A172 (cell line): ENCODE data around the gene FGF5. TPM values are rescaled to one million over a fixed set of nuclear protein-coding genes. Genes with fewer than 3 reads are reported as not detected.
"Not testable (repeated sequence)": the region's sequence is repeated elsewhere in the genome, so short reads cannot be mapped to it uniquely, and the experiment has no call there.

Source experiments
- DNase-seq: peaks from one replicate; pipeline ENCODE4 v3.0.0-alpha.2; 2015; ENCODE audit warnings: low spot score
- total RNA-seq: library from RNA; depleted of rRNA; stranded (reverse); fragments of >200 nt; shearing (Covaris generic); gene quantifications from 2 replicates; pipeline ENCODE4 v1.2.3, GENCODE V29; 2014; rRNA removed

The FGF5 gene, protein sequence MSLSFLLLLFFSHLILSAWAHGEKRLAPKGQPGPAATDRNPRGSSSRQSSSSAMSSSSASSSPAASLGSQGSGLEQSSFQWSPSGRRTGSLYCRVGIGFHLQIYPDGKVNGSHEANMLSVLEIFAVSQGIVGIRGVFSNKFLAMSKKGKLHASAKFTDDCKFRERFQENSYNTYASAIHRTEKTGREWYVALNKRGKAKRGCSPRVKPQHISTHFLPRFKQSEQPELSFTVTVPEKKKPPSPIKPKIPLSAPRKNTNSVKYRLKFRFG
- 0.91 and 1.5 TPM in 2 replicates for total RNA-seq

DNA sequence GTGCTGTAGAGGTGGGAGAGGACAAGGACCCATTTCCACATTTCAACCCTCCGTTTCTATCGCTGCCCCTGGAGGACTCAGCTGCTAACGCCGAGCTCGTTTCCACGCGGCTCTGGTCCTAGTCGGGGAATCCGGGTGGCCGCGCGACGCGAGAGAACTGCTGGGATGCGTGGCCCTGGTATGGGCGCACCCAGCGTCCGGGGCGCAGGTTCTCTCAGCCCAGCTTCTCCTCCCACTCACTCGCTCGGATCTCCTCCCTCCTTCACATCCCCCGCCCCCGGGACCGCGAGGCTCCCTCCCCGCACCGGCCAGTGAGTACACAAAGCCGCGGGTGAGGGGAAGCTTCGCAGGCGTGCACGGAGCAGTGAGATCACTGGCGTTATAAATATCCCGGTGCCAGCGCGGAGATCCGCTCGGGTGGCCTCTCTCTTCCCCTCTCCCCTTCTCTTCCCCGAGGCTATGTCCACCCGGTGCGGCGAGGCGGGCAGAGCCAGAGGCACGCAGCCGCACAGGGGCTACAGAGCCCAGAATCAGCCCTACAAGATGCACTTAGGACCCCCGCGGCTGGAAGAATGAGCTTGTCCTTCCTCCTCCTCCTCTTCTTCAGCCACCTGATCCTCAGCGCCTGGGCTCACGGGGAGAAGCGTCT is at the start of gene FGF5:
TSS of gene FGF5 (plus strand) at position 412 of the 649 bp plus-strand sequence. CDS start at position 573, 161 bp downstream.
- peak; percentile 59 for DNase-seq

- DNase-seq: no peak
These were observed 47.0 kb upstream of the FGF5 start for GRCh38 chr4:80219301-80220025.

GRCh38 chr4:80220711-80221110 is 45.8 kb upstream of the FGF5 start:
- no peak for DNase-seq

GRCh38 chr4:80221161-80221560 is 45.3 kb upstream of the FGF5 start:
- no peak for DNase-seq

DNA sequence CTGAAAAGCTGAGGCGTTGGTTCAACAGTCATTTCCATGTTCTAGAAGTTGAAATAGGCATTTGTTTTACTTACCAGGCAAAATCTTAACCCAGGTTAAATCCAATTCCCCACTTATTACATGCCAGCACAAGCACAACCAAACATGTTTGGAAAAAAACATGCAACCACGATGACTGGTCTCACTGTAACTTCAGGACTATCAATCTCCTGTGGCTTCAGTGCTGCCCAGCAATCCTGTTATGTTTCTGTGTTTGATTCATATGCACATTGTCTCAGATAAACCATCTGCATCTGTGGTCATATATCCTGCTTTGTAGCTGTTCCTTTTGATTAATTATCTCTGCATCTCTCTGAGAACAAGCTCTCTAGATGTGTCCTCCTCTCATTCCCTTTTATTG is 40.9 kb upstream of the FGF5 start:
- DNase-seq: no peak

GRCh38 chr4:80226094-80226493 is 40.4 kb upstream of the FGF5 start:
- no peak for DNase-seq

DNA sequence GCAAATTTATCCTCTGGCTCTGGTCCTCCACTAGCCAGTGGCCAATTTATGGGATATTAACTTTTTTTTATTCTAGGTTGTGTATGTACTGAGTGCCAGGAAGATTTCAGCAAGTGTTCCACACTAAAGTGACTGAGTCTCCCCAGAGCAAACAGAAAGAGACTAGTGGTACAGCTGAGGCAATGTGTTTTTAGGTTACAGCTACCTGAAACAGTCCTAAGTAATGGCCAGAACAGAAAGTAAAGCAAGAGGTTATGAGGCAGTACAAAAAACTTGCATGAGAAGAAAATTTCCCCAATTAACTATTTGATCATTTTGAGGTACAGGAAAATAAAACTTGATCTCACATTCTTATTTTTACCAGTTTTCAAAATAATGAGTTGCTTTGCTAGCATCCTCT is 38.0 kb upstream of the FGF5 start:
- DNase-seq: no peak

- DNase-seq: no peak
These were observed 37.3 kb upstream of the FGF5 start for GRCh38 chr4:80229128-80229527.

DNA sequence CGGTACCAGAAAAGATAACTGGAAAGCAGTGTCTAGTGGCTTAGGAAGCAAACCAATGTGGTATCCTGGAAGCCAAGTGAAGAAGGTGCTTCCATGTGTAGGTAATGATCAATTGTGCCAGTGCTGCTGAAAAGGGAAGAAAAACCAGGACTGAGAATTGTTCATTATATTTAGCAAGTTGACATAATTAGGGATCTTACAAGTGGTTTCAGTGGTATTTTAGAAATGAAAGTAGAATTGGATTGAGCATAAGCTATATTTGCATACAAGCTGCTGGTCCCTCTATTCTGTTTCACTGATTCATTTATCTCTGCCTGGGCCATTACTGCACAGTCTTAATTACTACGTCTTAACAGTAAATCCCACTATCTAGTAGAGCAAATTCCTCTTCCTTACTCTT is 36.9 kb upstream of the FGF5 start:
- no peak for DNase-seq

DNA sequence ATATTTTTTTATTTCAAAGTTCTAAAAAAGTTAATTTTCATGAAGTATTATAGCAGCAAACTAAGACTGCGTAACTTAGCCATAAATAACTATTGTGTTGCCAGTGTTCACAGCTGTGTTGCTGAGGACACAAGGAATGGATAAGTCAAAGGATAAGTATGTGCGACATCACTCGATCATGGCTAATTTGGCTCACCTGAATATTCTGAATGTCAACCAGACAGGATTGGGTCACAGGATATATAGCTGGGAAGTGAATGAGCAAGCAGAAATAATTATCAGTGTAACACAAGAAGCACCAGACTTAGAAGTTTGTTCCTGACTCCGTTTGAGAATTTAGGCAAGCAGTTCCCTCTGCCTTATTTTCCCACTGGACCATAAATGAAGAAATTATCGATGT is 35.3 kb upstream of the FGF5 start:
- no peak for DNase-seq

GRCh38 chr4:80232707-80233370 is 33.6 kb upstream of the FGF5 start:
- DNase-seq: no peak

- no peak for DNase-seq
These were observed 33.1 kb upstream of the FGF5 start for GRCh38 chr4:80233390-80233789.

DNA sequence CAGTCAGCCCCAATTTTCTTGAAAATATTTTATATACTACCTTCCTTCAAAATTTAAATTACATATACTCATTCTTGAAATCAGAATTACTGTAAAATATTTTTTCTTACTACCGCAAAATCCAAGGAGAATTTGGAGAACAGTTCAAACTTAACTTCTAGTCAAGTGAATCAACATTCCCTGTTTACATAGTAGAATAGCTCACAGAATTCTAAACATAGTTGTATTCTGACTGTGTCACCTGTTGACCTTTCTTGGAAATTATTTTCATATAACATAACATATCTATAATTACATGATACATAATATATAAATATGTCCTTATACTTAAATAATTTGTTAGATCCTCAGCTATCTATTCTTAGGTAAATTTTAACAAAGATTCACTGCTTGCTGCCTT is 31.0 kb upstream of the FGF5 start:
- DNase-seq: no peak

- DNase-seq: peak; percentile 75
These were observed 28.5 kb upstream of the FGF5 start for GRCh38 chr4:80237992-80238391.

GRCh38 chr4:80239480-80240150 is 26.8 kb upstream of the FGF5 start:
- DNase-seq: no peak

DNA sequence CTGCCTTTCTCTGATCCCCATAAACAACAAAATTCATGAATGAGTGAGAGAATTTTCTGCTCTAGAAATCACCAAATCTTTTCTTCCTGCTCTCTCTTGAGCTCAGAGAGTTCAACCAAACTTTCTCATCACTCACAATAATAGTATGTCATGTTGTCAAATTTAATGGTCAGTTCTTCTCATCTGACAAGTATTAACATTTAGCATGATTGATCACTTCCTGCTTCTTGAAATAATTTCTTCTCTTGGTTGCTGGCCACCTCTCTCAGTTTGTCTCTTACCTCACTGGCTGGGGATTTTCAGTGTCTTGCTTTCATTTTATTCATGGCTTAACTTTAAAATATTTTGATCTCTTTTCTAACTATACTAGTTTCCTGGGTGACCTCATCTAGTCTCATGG is 25.5 kb upstream of the FGF5 start:
- peak; percentile 33 for DNase-seq

GRCh38 chr4:80243274-80244018 is 23.0 kb upstream of the FGF5 start:
- no peak for DNase-seq

GRCh38 chr4:80247484-80247883 is 19.0 kb upstream of the FGF5 start:
- not testable (repeated sequence) for DNase-seq

- DNase-seq: no peak
These were observed 17.3 kb upstream of the FGF5 start for GRCh38 chr4:80249144-80249543.

GRCh38 chr4:80252427-80252826 is 14.0 kb upstream of the FGF5 start:
- DNase-seq: no peak

DNA sequence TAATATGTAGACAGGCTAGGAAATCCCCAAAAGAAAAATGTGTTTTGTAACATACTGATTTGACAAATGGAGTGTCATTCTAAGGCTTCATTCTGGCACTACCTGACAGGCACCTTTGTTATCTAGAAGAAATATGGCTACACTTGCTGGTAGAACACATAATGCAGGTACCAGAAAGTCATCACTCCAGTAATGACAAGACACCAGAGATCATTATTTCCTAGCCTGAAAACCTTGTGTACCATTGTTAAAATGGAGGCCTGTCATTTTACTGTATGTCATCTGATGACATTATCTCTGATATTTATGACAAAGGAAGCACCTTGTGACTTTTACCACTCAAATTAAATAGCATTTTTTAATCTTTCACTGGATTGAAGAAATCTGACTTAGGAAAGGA is 13.5 kb upstream of the FGF5 start:
- DNase-seq: no peak
